HG02973 (cell line): ENCODE data around the gene MCOLN1.

Experiments
- ATAC-seq: cut with Tn5 transposase; IDR thresholded peaks from one replicate; pipeline ENCODE4 v1.9.1; 2021; ENCODE audit warnings: moderate library complexity; ENCODE audit not compliant: unreplicated experiment

The MCOLN1 gene

GRCh38 chr19:7500811-7501450 is 21.5 kb upstream of the MCOLN1 start:
- ATAC-seq, result no peak

GRCh38 chr19:7502552-7502951 is 19.9 kb upstream of the MCOLN1 start:
- no peak for ATAC-seq

GRCh38 chr19:7504684-7505083 is 17.7 kb upstream of the MCOLN1 start:
- ATAC-seq, result no peak

- ATAC-seq, result no peak
These were observed 17.1 kb upstream of the MCOLN1 start for GRCh38 chr19:7505288-7505681.

- no peak for ATAC-seq
These were observed 16.6 kb upstream of the MCOLN1 start for GRCh38 chr19:7505682-7506384.

GRCh38 chr19:7506385-7507328 is 15.8 kb upstream of the MCOLN1 start:
- ATAC-seq, result no peak

- no peak for ATAC-seq
These were observed 14.5 kb upstream of the MCOLN1 start for GRCh38 chr19:7507884-7508283.

- ATAC-seq, result no peak
These were observed 12.8 kb upstream of the MCOLN1 start for GRCh38 chr19:7509625-7510024.

GRCh38 chr19:7512400-7512851 is 10.0 kb upstream of the MCOLN1 start:
- no peak for ATAC-seq

GRCh38 chr19:7513809-7514642 is 8.4 kb upstream of the MCOLN1 start:
- no peak for ATAC-seq

GRCh38 chr19:7515110-7515644 is 7.2 kb upstream of the MCOLN1 start:
- no peak for ATAC-seq

GRCh38 chr19:7515645-7516151 is 6.7 kb upstream of the MCOLN1 start, which contains the start of gene ZNF358:
Gene ZNF358 (plus strand): TSS chr19:7516103. CDS start chr19:7519243, 3,140 bp downstream.
- ATAC-seq, result no peak

GRCh38 chr19:7516333-7516732 is 6.1 kb upstream of the MCOLN1 start:
- no peak for ATAC-seq

- no peak for ATAC-seq
These were observed 5.5 kb upstream of the MCOLN1 start for GRCh38 chr19:7516878-7517277.

GRCh38 chr19:7519361-7520130 is 2.9 kb upstream of the MCOLN1 start:
- ATAC-seq, result no peak

- ATAC-seq, result no peak
These were observed 2.0 kb upstream of the MCOLN1 start for GRCh38 chr19:7520131-7521051.

GRCh38 chr19:7521551-7522071 is 813 bp upstream of the MCOLN1 start:
- ATAC-seq, result no peak
